Measurements from ENCODE around the gene C19orf44. TPM values are rescaled to one million over a fixed set of nuclear protein-coding genes. Genes with fewer than 3 reads are reported as not detected.

The C19orf44 gene
- polyA plus RNA-seq, 1 donor (not counting 4 experiments of a cell fraction or from before 2014, with no cell fraction given), result 2.7 TPM

- Histone ChIP-seq H3K27me3 (ENCODE audit: control insufficient read depth, extremely low read depth, insufficient read depth, low read length) (no peaks in the 10 kb centered on the region), H3K9me1 (ENCODE audit: control insufficient read depth, extremely low read depth, insufficient read depth, low read length) (no peaks in the 10 kb centered on the region), H3K36me3 (ENCODE audit: control insufficient read depth in 2 of 2, extremely low read depth in 1 of 2, insufficient read depth in 2 of 2, low read length in 2 of 2) (peaks cover 47 to 66% of the 10 kb centered on the region in 2 experiments), H3K4me1 (ENCODE audit: control insufficient read depth, extremely low read depth, insufficient read depth, low read length) (no peaks in the 10 kb centered on the region), H3K79me2 (ENCODE audit: control insufficient read depth, insufficient read depth, low read length) (peaks cover 3% of the 10 kb centered on the region), H3K4me2 (ENCODE audit: control insufficient read depth, extremely low read depth, insufficient read depth, low read depth, low read length) (no peak overlapping the region), H3K4me3 (ENCODE audit: control insufficient read depth in 2 of 3, extremely low read depth in 1 of 3, insufficient read depth in 2 of 3, low read depth in 1 of 3, low read length in 3 of 3) (no peak overlapping the region), H3K9me3 (ENCODE audit: control insufficient read depth, low read depth, low read length) (no peaks in the 10 kb centered on the region), H4K20me1 (ENCODE audit: control insufficient read depth, extremely low read depth, insufficient read depth, low read length) (no peaks in the 10 kb centered on the region), H3K27ac (ENCODE audit: control insufficient read depth, insufficient read depth, low read length) (no peak overlapping the region), H3K9ac (ENCODE audit: control insufficient read depth, extremely low read depth, insufficient read depth, low read length) (no peak overlapping the region), H2AFZ (ENCODE audit: control insufficient read depth, low read length) (no peak overlapping the region)
- FAIRE-seq (no peak), DNase-seq (ENCODE audit: low read depth, low spot score) (no peak)
- TF ChIP-seq EZH2 (IDR thresholded peaks at IDR 0.05; ENCODE audit: low read length) (no peak), CTCF (optimal IDR thresholded peaks at IDR 0.05 in 1 of 3, IDR thresholded peaks at IDR 0.05 in 1 of 3, conservative IDR thresholded peaks at IDR 0.05 in 1 of 3; ENCODE audit: extremely low read depth in 1 of 3, insufficient read depth in 2 of 3, low read length in 3 of 3) (no peak)
- dilution Hi-C loops (cut with MboI; ENCODE audit: extremely low pct_ligation_motif_present, low sequenced_read_pairs), result no loop called here
Measured at GRCh38 chr19:16520074-16520973, 24.1 kb downstream of the C19orf44 start.

- no peak for TF ChIP-seq CTCF (optimal IDR thresholded peaks at IDR 0.05 in 1 of 3, IDR thresholded peaks at IDR 0.05 in 1 of 3, conservative IDR thresholded peaks at IDR 0.05 in 1 of 3; ENCODE audit: extremely low read depth in 1 of 3, insufficient read depth in 2 of 3, low read length in 3 of 3)
- TF ChIP-seq EZH2 (IDR thresholded peaks at IDR 0.05; ENCODE audit: low read length), result no peak
- Histone ChIP-seq H3K27ac (ENCODE audit: control insufficient read depth, insufficient read depth, low read length) (no peak overlapping the region), H3K9me3 (ENCODE audit: control insufficient read depth, low read depth, low read length) (no peaks in the 10 kb centered on the region), H3K4me3 (ENCODE audit: control insufficient read depth in 2 of 3, extremely low read depth in 1 of 3, insufficient read depth in 2 of 3, low read depth in 1 of 3, low read length in 3 of 3) (no peak overlapping the region), H3K4me2 (ENCODE audit: control insufficient read depth, extremely low read depth, insufficient read depth, low read depth, low read length) (no peak overlapping the region), H4K20me1 (ENCODE audit: control insufficient read depth, extremely low read depth, insufficient read depth, low read length) (no peaks in the 10 kb centered on the region), H3K36me3 (ENCODE audit: control insufficient read depth in 2 of 2, extremely low read depth in 1 of 2, insufficient read depth in 2 of 2, low read length in 2 of 2) (peaks cover 49 to 72% of the 10 kb centered on the region in 2 experiments), H3K9ac (ENCODE audit: control insufficient read depth, extremely low read depth, insufficient read depth, low read length) (no peak overlapping the region), H3K27me3 (ENCODE audit: control insufficient read depth, extremely low read depth, insufficient read depth, low read length) (no peaks in the 10 kb centered on the region), H3K79me2 (ENCODE audit: control insufficient read depth, insufficient read depth, low read length) (peaks cover 3% of the 10 kb centered on the region), H2AFZ (ENCODE audit: control insufficient read depth, low read length) (no peak overlapping the region), H3K4me1 (ENCODE audit: control insufficient read depth, extremely low read depth, insufficient read depth, low read length) (no peaks in the 10 kb centered on the region), H3K9me1 (ENCODE audit: control insufficient read depth, extremely low read depth, insufficient read depth, low read length) (no peaks in the 10 kb centered on the region)
- FAIRE-seq (no peak), DNase-seq (ENCODE audit: low read depth, low spot score) (no peak)
- dilution Hi-C loops (cut with MboI; ENCODE audit: extremely low pct_ligation_motif_present, low sequenced_read_pairs), result no loop called here
Measured at GRCh38 chr19:16520986-16521624, 24.9 kb downstream of the C19orf44 start.
